ENCODE measurements around the gene SLC26A11.

DNA sequence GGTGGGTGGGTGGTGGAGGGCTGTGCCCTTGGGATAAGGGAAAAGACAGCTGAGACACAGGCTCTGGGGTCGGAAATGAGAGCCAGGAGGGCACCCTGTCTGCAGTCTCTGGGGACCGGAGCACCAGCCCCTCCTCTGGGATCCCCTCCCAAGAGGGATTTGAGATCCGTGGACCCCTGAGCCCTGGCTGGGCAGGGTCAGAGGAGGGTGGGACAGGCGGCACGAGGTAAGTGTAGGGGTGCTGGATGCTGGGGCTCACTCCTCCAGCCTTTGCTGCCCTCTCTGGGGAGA is 519 bp upstream of the SLC26A11 start:
- TF ChIP-seq POLR2A (IDR thresholded peaks at IDR 0.05; ENCODE audit: borderline replicate concordance, extremely low read depth, insufficient read depth, insufficient read length) (no peak), EZH2 (IDR thresholded peaks at IDR 0.05) (no peak), FOSL1 (IDR thresholded peaks at IDR 0.05; ENCODE audit: low read depth) (no peak)
- TF ChIP-seq, protein P1, sequence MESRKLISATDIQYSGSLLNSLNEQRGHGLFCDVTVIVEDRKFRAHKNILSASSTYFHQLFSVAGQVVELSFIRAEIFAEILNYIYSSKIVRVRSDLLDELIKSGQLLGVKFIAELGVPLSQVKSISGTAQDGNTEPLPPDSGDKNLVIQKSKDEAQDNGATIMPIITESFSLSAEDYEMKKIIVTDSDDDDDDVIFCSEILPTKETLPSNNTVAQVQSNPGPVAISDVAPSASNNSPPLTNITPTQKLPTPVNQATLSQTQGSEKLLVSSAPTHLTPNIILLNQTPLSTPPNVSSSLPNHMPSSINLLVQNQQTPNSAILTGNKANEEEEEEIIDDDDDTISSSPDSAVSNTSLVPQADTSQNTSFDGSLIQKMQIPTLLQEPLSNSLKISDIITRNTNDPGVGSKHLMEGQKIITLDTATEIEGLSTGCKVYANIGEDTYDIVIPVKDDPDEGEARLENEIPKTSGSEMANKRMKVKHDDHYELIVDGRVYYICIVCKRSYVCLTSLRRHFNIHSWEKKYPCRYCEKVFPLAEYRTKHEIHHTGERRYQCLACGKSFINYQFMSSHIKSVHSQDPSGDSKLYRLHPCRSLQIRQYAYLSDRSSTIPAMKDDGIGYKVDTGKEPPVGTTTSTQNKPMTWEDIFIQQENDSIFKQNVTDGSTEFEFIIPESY (IDR thresholded peaks at IDR 0.05; ENCODE audit: extremely low read depth, insufficient replicate concordance, low read length), result no peak

Data from HCT116 (cell line).